Activated naive CD8-positive, alpha-beta T cell treated with anti-CD3 and anti-CD28 coated beads, Interleukin-2, amount 50 U/mL, for 16 hours (primary cell): Measurements from ENCODE around the gene SORCS2.

Experiments used
- DNase-seq: peaks from one replicate; pipeline ENCODE4 v3.0.0-alpha.2; 2020; ENCODE audit warnings: low read depth, low spot score

The SORCS2 gene

GRCh38 chr4:7687006-7687405 is 494.7 kb downstream of the SORCS2 start:
- no peak for DNase-seq

DNA sequence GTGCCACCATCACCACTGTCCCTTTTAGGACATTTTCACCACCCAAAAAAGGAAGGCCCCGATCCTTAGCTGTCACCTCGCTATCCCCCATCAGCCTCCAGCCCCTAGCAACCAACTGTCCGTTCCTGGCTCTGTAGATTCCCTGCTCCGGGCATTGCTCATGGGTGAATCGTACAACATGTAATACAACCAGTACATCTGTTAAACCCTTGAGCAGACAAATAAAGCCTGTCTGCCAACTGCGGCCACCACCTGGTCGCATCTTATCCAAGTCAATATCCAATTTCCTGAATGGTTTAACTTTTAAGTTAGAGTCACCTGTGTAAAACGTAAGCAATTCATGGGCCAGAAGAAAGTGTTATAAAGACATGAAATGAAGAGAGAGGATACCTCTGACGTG is 495.5 kb downstream of the SORCS2 start:
- DNase-seq = no peak

- no peak for DNase-seq
Measured at GRCh38 chr4:7689773-7690693, 497.7 kb downstream of the SORCS2 start.

DNA sequence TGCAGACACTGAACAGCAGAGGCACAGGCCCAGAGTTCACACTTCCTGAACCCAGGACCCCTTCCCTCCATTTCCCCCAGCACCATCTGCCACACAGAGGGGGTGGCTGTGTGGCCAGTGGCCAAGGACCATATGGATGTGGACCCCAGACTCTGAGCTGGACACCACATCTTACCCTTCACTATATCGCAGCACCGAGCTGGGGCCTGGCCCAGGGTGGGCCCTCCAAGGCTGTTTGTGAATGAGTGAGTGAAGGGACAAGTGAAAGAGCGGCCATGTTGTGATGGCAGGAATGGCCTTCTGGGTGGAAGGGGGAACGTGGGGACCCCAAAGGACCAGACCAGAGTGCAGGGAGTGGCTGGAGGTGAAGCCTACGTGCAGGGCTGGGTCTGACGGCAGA is 498.7 kb downstream of the SORCS2 start:
- DNase-seq = no peak

GRCh38 chr4:7691982-7692381 is 499.6 kb downstream of the SORCS2 start:
- no peak for DNase-seq

DNA sequence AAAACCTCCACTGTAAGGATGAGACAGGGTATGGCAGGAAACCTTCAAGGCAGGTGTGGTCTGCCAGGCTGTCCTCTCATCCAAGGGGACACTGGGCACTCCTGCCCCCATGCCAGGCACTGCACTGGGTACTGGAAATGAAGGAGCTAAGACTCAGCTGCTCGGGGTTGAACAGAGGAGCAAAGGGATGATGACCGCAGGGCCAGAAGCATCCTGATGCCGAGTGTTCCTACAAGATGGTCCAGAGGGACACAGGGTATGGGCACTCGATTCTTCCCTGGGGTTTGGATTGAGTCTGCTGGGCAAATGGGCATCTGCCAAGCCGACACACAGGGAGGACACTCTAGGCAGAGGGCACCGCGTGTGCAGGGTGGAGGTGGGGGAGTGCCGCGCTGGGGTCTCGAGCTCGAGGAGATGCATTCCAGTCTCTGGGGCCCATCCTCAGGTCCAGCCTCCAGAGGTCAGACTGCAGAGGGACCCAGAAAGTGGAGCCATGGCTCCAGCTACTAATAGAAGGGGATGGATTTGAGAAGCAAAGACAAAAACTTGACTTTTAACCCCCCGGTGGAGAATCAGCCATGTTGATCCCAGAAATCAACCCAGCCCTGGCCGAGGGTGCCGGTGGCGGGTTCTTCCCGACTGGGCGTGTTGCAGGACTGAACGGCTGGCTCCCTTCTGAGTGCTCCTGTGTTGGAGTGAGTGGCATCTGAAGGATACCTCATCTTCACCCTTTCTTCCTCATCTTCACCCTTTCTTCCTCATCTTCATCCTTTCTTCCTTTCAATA is 500.3 kb downstream of the SORCS2 start:
- no peak for DNase-seq

GRCh38 chr4:7693237-7693608 is 500.9 kb downstream of the SORCS2 start:
- no peak for DNase-seq

DNA sequence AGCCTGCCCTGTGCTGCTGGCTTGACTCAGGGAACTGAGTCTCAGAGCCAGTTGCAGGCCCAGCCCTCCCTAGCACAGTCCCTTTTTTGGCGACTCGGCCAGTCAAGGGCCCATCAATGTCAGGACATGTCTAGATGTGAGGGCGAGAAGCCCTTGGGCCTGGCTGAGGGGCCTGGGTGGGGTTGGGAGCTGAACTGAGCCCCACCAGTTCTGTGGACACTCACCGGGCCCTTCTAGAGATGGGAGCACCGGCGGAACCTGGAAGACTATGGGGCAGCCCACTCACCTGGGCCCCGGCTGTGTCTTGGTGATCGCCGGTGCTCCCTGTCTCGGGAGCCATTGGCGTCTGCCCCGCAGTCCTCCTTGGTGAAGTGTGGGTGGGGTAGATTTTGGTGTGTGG is 501.4 kb downstream of the SORCS2 start:
- no peak for DNase-seq

GRCh38 chr4:7694324-7694723 is 502.0 kb downstream of the SORCS2 start:
- DNase-seq = no peak

GRCh38 chr4:7697343-7697742 is 505.0 kb downstream of the SORCS2 start:
- no peak for DNase-seq

DNA sequence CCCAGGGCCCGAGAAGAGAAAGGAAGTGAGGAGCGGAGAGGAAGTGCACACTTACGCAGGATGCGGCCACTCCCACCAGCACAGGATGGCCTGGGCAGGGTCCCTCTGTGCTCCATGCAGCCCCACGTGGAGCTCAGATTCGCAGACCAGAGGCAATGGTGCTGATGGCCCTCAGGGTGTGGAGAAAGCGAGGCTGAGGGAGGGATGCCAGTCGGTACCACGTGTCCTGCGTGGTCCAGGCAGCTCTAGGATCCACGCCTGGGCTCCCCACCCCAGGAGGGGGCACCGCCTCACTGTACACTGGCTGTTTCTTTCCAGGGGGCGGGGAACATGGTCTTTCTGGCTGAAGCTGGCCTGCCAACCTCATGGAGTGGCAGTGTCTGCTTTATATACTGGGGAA is 505.5 kb downstream of the SORCS2 start:
- no peak for DNase-seq

DNA sequence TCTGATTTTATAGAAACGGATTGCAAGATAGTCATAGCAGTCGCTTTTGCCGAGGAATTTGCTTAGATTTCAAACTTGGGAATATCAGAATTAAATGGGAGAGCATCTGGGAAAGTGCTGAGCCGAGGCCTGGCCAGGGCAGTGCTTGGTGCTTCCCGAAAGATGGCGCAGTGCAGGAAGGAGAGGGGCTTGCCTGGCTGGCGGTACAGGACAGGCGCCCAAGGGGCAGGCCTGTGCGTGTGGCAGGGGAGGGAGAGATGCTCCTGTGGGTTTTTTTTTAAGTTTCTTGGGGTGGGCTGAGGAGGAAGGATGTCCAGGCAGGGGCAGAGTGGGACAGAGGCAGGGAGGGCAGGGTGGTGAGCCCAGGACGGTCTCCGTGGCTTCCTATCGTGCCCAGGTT is 506.2 kb downstream of the SORCS2 start:
- no peak for DNase-seq

DNA sequence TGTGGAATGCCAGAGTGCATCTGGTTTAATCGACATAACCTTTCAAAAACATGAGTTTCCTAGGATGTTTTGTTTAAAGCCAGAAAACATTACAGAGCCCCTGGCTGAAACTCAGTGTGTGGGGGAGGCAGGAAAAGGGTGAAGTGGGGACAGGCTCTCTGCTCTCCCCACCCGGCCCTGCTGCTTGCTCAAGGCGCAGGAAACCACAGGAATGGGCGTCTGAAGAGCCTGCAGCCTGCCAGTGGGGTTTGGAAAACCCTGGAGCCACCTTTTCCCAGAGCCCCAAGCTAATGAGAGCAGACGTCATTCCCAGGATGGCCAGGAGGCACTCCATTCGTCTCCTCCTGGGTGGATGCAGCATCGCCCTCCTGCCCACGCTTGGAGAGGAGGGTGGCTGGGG is 506.7 kb downstream of the SORCS2 start:
- DNase-seq = no peak

DNA sequence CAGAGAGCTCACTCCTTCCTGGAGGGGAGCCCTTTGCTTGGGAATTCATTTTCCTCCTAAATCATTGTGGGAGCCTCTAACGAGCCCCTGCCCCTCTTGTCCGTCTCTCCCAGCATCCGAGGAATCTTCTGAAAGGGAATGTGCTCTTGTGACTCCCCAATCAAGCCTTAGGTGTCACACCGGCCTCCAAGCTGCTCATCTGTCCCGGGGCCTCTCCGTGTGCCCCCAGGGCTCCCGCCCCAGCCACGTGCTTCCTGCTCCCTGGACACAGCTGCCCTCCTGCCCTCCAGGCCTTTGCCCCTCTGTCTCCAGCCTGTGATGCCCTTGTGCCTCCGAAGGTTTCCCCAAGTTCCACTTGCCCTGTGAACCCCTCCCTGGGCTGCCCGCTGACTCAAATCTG is 507.5 kb downstream of the SORCS2 start:
- DNase-seq = no peak

- no peak for DNase-seq
Measured at GRCh38 chr4:7700665-7701064, 508.3 kb downstream of the SORCS2 start.

GRCh38 chr4:7701866-7702649 is 509.7 kb downstream of the SORCS2 start:
- DNase-seq = no peak

DNA sequence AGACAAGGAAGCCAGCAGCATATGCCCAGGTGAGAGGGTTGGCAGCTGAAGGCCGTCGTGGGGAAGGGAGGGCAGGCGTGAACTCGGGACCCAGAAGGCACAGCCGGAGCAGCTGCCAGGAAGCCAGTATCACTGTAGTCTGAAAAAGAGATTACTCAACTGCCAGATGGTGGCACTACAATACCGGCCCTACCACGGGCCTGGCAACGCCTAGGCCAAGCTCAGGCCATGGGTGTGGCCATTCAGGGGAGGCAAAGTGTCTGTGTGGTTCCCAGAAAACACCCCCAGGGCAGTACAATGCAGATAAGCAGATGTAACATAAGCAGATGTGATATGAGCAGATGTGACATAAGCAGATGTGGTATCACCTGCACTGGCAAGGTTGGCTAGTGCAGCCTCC is 511.4 kb downstream of the SORCS2 start:
- DNase-seq = no peak

DNA sequence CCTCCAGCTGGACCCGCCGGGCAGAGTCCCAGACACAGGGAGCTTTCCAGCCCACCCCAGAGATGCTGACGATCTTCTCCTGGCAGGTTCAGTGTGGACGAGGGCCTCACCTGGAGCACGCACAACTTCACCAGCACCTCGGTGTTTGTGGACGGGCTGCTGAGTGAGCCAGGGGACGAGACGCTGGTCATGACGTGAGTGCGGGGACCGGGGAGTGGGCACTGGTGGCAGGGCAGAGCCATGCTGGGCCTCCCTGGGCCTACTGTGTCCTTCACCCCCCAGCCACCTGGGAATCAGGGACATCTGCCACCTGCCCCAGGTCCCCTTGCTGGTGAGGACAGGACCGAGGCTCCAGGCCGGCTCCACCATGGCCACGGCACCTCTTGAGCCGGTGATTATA is 511.8 kb downstream of the SORCS2 start:
- no peak for DNase-seq

DNA sequence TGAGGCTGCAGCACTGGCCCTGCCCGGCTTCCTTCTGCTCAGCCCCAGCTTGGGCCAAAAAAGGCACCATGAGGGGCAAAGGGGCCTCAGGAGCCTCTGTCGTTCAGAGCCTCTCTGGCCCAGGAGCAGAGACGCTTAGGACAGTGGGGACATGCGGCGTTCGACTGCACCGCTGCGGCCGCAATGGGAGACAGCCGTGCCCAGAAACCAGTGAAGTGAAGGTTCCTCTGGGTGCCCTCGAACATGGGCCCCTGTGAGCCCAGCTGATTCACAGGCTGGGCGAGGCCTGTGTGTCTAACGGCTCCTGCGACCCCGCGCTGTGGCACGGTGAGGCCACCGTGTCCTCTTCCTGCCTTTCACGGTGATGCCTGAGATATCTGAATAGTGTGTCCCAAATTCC is 512.3 kb downstream of the SORCS2 start:
- no peak for DNase-seq

DNA sequence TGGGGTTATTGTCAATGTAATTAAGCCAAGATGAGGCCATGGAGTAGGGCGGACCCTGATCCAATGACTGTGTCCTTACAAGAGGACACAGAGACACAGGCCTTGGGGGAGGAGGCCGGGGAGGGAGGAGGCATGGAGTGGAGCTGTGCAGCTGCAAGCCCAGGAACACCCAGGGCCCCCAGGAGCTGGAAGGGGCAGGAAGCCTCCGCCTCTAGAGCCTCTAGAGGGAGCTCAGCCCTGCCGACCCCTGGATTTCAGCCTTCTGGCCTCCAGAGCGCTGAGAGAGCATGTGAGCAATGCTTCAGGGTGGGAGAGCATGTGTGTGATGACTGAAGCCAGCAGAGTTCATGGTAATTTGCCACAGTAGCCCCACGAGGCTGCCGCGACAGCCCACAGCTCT is 512.7 kb downstream of the SORCS2 start:
- no peak for DNase-seq

DNA sequence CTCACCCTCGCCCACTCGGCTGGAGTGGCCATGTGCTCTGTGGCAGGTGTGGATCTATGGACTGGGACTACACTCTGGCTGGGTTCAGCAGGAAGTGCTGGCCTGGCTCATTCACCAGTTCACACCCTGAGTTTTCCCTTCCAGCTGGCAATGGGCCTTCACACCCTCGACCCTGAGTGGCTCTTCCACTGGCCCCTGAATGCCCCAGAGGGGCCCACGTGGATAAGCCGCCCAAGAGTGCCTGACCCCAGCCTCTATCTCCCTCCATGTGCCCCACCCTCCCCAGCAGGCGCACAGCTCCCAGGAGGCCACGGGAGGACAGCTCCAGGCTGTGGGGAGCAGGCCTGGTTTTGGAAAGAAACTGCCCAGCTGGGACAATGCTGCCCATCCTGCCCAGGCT is 513.3 kb downstream of the SORCS2 start:
- DNase-seq = no peak

DNA sequence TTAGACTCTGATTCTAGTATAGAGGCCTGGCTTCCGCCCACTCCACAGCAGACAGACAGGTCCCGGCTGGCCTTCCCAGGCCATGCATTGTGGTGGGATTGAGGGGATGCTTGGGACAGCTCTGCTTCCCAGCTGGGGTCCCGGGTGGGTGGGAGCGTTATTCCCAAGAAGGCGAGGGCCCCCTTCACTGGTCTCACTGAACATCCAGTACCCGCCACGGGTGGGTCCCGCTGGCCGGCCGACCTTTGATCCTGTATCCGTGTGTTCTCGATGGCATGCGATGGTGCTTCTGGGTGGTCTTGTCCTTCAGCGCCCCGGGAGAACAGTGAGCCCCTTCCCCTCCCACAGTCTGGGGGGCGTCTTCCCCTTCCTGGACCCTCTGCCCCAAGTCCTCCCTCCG is 515.9 kb downstream of the SORCS2 start:
- no peak for DNase-seq
